Head of caudate nucleus (tissue), 42 donors: ENCODE data around the gene GNA12.

Experiments
- DNase-seq, 42 donors: peaks; one replicate each; pipeline versions ENCODE4 v3.0.0 to v3.0.0-alpha.2; 2020 to 2021; ENCODE audit warnings: mixed read lengths in 7 of 42
- intact Hi-C: fragments of 100-400 bp; cut with DNase I; formaldehyde crosslinking; loops from one replicate; pipeline ENCODE4 v1.15.0; 2022

The GNA12 gene

GRCh38 chr7:2809903-2810625 lies 34.0 kb downstream of the GNA12 start:
- intact Hi-C loops: no loop called here
- no peak for DNase-seq

DNA sequence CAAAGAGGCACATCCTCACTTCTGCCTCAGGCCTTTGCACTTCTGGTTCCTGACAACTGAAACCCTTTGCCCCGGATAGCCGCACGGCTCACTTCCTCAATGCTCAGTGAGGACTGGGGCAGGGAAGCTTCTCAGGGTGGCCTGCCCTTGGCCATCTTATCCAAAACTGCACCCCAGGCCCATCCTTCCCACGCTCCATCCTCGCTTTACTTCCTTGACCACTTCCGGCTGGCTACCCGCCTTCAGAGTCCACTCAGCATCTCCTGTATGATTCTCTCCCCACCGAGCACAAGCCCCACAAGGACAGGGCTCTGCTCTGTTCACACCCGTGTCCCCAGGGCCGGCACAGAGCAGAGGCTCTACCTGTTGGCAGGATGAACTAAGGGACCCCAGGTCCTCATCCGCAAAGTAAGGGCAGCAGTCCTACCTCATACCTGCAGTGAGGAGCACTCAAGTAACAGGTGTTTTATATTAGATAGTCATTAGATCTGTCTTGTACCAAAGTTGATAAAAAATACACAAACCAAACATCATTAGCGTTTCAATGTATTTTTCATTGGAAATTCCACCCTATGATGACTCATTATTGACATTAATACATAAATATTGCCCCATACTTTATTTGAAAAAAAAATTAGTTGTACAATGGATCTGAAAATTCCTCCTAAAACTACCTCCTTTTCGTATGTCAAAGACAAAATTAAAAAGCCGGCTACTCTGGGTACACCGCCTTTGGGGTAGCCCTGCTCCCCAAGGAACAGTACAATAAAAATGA lies 35.0 kb downstream of the GNA12 start:
- intact Hi-C loops: no loop called here
- peak in 4 of 42 donors; percentile 4 to 42 (median 17) for DNase-seq

GRCh38 chr7:2807845-2808772 lies 36.0 kb downstream of the GNA12 start:
- DNase-seq: peak in 3 of 42 donors; percentile 5 to 24 (median 22)
- intact Hi-C loops: no loop called here

DNA sequence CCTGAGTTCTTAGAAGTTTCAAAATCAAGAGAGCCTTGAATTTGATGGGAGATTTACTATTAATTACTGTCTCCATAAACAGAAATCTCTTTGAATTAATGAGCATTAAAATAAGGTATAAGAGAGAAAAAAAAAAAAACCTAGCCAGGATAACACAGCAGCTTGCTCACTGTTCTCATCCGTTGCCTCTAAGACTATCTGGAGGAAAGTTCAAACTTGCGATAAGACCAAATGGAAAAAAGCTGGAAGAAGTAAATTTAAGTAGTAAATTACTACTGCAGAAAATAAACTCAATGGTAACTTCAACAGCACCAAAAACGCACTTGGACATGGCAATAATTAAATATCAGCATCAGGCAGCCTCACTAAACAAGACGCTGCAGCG lies 36.7 kb downstream of the GNA12 start:
- no peak for DNase-seq
- intact Hi-C loops: no loop called here

DNA sequence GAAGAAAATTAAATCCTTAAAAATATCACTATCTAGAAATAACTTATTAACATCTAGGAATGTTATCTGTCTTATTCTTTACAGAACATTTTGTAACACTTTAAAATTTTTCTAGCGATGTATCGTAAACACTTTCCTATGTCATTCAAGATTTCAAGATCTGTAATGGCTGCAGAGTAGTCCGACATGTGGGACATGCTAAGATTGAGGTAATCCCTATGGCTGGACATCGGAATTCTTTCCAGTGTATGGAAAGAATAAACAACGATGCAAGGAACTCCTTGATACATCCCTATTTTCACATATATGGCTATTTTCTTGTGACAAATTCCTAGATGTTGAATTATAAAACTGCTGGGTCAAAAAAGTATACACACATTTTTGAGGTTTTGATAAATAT lies 37.5 kb downstream of the GNA12 start:
- intact Hi-C loops: no loop called here

DNA sequence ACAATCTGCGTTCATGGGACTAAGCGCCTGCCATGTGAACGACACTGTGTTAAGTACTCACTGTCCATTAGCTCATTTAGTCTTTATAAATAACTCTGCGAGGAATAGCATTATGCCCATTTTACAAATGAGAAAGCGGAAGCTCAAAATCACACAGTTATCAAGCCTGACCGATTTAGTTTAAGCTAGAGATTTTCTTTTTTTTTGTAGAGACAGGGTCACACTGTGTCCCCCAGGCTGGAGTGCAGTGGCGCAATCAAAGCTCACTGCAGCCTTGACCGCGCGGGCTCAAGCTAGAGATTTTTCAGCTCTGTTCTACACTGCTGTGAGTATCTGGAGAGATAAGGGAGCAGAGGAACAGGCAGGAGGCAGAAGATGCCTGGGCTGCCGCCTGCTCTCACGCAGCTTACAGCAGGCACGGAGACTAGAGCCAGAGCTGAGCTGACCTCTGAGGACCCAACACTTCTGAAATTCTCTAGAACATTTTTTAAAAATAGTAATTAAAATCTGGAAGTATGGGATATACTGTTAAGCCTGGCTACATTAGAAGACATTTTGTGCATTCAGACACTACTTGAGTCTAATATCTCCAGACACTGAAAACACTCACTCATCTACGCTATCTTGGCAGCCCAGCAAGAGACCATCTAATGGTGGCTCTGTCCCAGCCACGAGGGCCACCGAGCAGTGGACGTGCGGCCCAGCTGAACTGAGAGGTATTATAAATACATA lies 38.7 kb downstream of the GNA12 start:
- peak in 3 of 42 donors; percentile 6 to 28 (median 8) for DNase-seq
- intact Hi-C loops: no loop called here

More for the DNA sequence above, 37.5 kb downstream of the GNA12 start:
- DNase-seq: no peak

DNA sequence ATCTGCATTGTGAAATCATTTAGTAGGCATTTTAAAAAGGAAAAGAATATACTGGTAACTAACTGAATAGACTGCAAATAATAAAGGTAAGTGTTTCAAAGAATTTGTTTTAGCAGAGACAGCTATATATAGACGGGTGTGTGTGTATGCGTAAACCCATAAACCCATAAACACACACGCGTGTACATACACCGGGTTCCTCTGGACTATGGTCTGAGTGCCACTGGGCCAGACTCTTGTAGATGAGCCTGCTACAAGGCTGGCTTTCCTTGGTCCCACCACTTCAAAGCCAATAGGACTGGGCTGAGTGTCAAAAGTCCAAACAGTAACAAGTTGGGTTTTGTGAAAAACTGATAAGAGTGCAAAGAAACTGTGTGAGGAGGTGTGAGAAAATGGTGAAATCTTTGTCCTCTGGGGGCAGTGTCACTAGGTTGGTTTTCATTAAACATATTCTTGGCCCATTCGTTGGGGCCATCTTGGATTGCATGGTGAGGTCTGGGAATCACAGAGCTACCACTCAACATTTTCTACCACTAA lies 39.8 kb downstream of the GNA12 start:
- peak in 1 of 42 donors; percentile 4 for DNase-seq
- intact Hi-C loops: no loop called here

DNA sequence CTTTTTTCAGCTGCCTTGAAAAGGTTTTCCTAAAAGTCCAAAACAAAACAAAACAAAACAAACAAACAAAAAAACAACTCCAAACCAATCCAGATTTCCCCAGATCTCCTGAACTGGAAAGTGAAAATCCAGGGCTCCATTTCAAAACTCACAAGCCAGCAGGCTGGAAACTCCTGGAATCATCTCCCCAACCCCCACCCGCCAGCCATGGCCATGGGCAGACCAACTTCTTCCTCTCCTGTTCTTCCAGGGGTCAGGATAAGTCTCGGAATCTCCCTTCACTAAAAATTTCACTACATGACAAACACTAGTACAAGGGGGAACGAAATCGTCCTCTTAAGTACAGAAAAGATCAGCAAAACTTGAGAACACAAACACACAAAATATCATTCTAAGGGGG lies 40.4 kb downstream of the GNA12 start:
- peak in 1 of 42 donors; percentile 5 for DNase-seq
- intact Hi-C loops: no loop called here

DNA sequence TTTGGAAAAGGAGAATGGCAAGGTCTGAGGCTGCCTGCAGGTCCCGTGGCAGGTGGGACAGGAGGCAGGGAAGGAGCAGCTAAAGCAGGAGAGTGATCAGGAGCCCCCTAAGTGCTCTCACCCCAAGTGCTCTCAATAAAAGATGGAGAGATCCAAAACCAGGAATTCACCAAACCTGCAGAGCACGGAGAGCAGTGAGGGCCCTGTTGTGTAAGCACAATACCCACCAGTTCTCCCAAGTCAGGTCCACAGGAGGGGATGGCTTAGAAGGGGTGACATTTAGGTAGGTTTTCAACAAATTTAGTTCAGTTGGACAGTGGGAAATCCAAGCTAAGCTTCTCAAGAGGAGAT lies 40.8 kb downstream of the GNA12 start:
- no peak for DNase-seq
- intact Hi-C loops: no loop called here

- peak in 5 of 42 donors; percentile 5 to 39 (median 8) for DNase-seq
- intact Hi-C loops: no loop called here
Observed at GRCh38 chr7:2802504-2803341, 41.4 kb downstream of the GNA12 start.

GRCh38 chr7:2802101-2802500 lies 42.0 kb downstream of the GNA12 start:
- intact Hi-C loops: no loop called here
- no peak for DNase-seq

- DNase-seq: peak in 11 of 42 donors; percentile 2 to 59 (median 32)
Observed at GRCh38 chr7:2800931-2801688, 43.0 kb downstream of the GNA12 start.

GRCh38 chr7:2800220-2800930 lies 43.7 kb downstream of the GNA12 start:
- peak in 2 of 42 donors; percentile 3 to 6 for DNase-seq
- intact Hi-C loops: no loop called here

More at GRCh38 chr7:2800931-2801688, 43.0 kb downstream of the GNA12 start:
- intact Hi-C loops: no loop called here

DNA sequence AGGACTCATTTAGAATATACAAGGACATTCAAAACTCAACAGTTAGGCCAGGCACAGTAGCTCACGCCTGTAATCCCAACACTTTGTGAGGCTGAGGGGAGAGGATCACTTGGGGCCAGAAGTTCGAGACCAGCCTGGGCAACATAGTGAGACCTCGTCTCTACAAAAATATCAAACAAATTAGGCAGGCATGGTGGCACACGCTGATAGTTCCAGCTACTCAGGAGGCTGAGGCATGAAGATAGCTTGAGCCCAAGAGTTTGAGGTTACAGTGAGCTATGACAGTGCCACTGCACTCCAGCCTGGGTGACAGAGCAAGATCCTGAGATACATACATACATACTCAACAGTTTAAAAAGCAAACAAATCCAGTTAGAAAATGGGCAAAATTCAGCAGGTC lies 44.9 kb downstream of the GNA12 start:
- intact Hi-C loops: no loop called here
- no peak for DNase-seq

GRCh38 chr7:2798669-2799068 lies 45.4 kb downstream of the GNA12 start:
- intact Hi-C loops: no loop called here
- no peak for DNase-seq
